Liver (tissue), 9 donors: Measurements from ENCODE around the gene CCDC93. TPM values are rescaled to one million over a fixed set of nuclear protein-coding genes. Genes with fewer than 3 reads are reported as not detected.

Source experiments
- DNase-seq: peaks from one replicate; pipeline ENCODE4 v3.0.0-alpha.2; 2017; ENCODE audit warnings: low spot score
- H3K27ac ChIP-seq, 2 donors: one replicate each; pipeline ENCODE4 v1.7.0; 2013; ENCODE audit warnings: inconsistent platforms in 2 of 2, low read length in 2 of 2, control low read depth in 1 of 2, low read depth in 1 of 2, mild to moderate bottlenecking in 1 of 2
- H3K27me3 ChIP-seq, 4 donors: one replicate each; pipeline versions ENCODE4 v1.6.1 to v1.7.0; 2013; ENCODE audit warnings: low read length in 3 of 4, inconsistent platforms in 1 of 4, mild to moderate bottlenecking in 1 of 4, moderate library complexity in 1 of 4; ENCODE audit not compliant: control insufficient read depth in 4 of 4, insufficient read depth in 4 of 4
- H3K36me3 ChIP-seq, 4 donors: one replicate each; pipeline versions ENCODE4 v1.6.1 to v1.7.0; 2013; ENCODE audit warnings: low read length in 3 of 4, mild to moderate bottlenecking in 3 of 4, low read depth in 1 of 4, moderate library complexity in 1 of 4; ENCODE audit not compliant: control insufficient read depth in 4 of 4, insufficient read depth in 3 of 4
- H3K4me1 ChIP-seq, 4 donors: one replicate each; pipeline versions ENCODE4 v1.6.1 to v1.7.0; 2013; ENCODE audit warnings: low read length in 3 of 4, mild to moderate bottlenecking in 3 of 4, moderate library complexity in 1 of 4; ENCODE audit not compliant: control insufficient read depth in 4 of 4, insufficient read depth in 4 of 4
- H3K4me3 ChIP-seq, 3 donors: one replicate each; pipeline versions ENCODE4 v1.6.1 to v1.7.0; 2013; ENCODE audit warnings: low read length in 3 of 3, control low read depth in 1 of 3, low read depth in 1 of 3, mild to moderate bottlenecking in 1 of 3
- H3K9ac ChIP-seq, 2 donors: one replicate each; pipeline ENCODE4 v1.7.0; 2013; ENCODE audit warnings: low read length in 2 of 2, mild to moderate bottlenecking in 2 of 2, moderate library complexity in 2 of 2, control low read depth in 1 of 2, low read depth in 1 of 2
- H3K9me3 ChIP-seq, 4 donors: one replicate each; pipeline versions ENCODE4 v1.6.1 to v1.7.0; 2013; ENCODE audit warnings: low read length in 3 of 4; ENCODE audit not compliant: control insufficient read depth in 4 of 4
- EGR1 ChIP-seq, 2 donors: IDR thresholded peaks; 2 replicates each; pipeline ENCODE4 v1.6.1; 2016 to 2018; ENCODE audit warnings: antibody characterized with exemption in 2 of 2, low read depth in 2 of 2
- FOXA1 ChIP-seq: IDR thresholded peaks from 2 replicates; pipeline ENCODE4 v1.6.1; 2016; ENCODE audit warnings: antibody characterized with exemption
- FOXA2 ChIP-seq: IDR thresholded peaks from 2 replicates; pipeline ENCODE4 v1.6.1; 2016; ENCODE audit warnings: antibody characterized with exemption
- GABPA ChIP-seq, 2 donors: IDR thresholded peaks in 1 of 2; conservative IDR thresholded peaks in 1 of 2; 2 replicates each; pipeline ENCODE4 v1.6.1; 2016; ENCODE audit warnings: antibody characterized with exemption in 2 of 2, mild to moderate bottlenecking in 1 of 2, moderate library complexity in 1 of 2
- HNF4A ChIP-seq, 2 donors: conservative IDR thresholded peaks; 2 replicates each; pipeline ENCODE4 v1.6.1; 2016; ENCODE audit warnings: antibody characterized with exemption in 2 of 2, mild to moderate bottlenecking in 2 of 2
- HNF4G ChIP-seq: IDR thresholded peaks from 2 replicates; pipeline ENCODE4 v1.6.1; 2016; ENCODE audit warnings: antibody characterized with exemption
- JUND ChIP-seq, 2 donors: IDR thresholded peaks; 2 replicates each; pipeline ENCODE4 v1.6.1; 2016; ENCODE audit warnings: antibody characterized with exemption in 2 of 2
- MAX ChIP-seq: IDR thresholded peaks from 2 replicates; pipeline ENCODE4 v1.6.1; 2016; ENCODE audit warnings: antibody characterized with exemption
- NR2F2 ChIP-seq: IDR thresholded peaks from 2 replicates; pipeline ENCODE4 v1.6.1; 2016; ENCODE audit warnings: antibody characterized with exemption
- RAD21 ChIP-seq, 2 donors: IDR thresholded peaks; 2 replicates each; pipeline ENCODE4 v1.6.1; 2016; ENCODE audit warnings: antibody characterized with exemption in 2 of 2, mild to moderate bottlenecking in 2 of 2
- RXRA ChIP-seq, 2 donors: IDR thresholded peaks; 2 replicates each; pipeline ENCODE4 v1.6.1; 2017 to 2018; ENCODE audit warnings: antibody characterized with exemption in 2 of 2, mild to moderate bottlenecking in 1 of 2
- SP1 ChIP-seq: IDR thresholded peaks from 2 replicates; pipeline ENCODE4 v1.6.1; 2018; ENCODE audit warnings: antibody characterized with exemption, mild to moderate bottlenecking
- TAF1 ChIP-seq: conservative IDR thresholded peaks from 2 replicates; pipeline ENCODE4 v1.6.1; 2016; ENCODE audit warnings: antibody characterized with exemption, mild to moderate bottlenecking
- YY1 ChIP-seq: IDR thresholded peaks from 2 replicates; pipeline ENCODE4 v1.6.1; 2016; ENCODE audit warnings: antibody characterized with exemption, mild to moderate bottlenecking
- WGBS: extraction: QIAGEN DNeasy Blood & Tissue Kit; methylation state at CpG from one replicate; pipeline ENCODE4 v1.1.7; 2013; 5-methylcytosine and 5-hydroxymethylcytosine counted together
- polyA plus RNA-seq, 2 donors: library from polyadenylated mRNA; stranded (reverse) in 1 of 2; unstranded in 1 of 2; fragments of 200-250 nt in 1 of 2; fragments of >200 nt in 1 of 2; fragmentation: Nextera tagmentation in 1 of 2; extraction: Ambion mirVana in 1 of 2; gene quantifications; one replicate each; pipeline versions ENCODE4 v1.2.1 to v1.2.3, GENCODE V29; 2013 to 2015
- total RNA-seq, 2 donors: library from RNA; depleted of rRNA; stranded (reverse); fragments of >200 nt; gene quantifications; one replicate each; pipeline ENCODE4 v1.2.3, GENCODE V29; 2014
- TF ChIP-seq, protein P1 (sequence below): IDR thresholded peaks from 2 replicates; pipeline ENCODE4 v1.6.1; 2016; ENCODE audit warnings: antibody characterized with exemption
- TF ChIP-seq, protein P2 (sequence below): IDR thresholded peaks from 2 replicates; pipeline ENCODE4 v1.6.1; 2016; ENCODE audit warnings: antibody characterized with exemption, mild to moderate bottlenecking
- TF ChIP-seq, protein P3 (sequence below): fragments of 150-350 bp; IDR thresholded peaks from 2 replicates; pipeline ENCODE4 v1.5.1; 2017; ENCODE audit warnings: improper control_type of control experiment, low read depth, low read length; ENCODE audit not compliant: missing input control
- TF ChIP-seq, protein P4 (sequence below): IDR thresholded peaks from 2 replicates; pipeline ENCODE4 v1.6.1; 2016; ENCODE audit warnings: antibody characterized with exemption
- donor health status: healthy.
- donor health status: healthy.
- donor health status: healthy.
- donor health status: healthy.
- donor health status: healthy.

CCDC93 gene
- total and polyA plus RNA-seq, 4 donors: 4.0 to 14.2 (median 8.5) TPM

DNA sequence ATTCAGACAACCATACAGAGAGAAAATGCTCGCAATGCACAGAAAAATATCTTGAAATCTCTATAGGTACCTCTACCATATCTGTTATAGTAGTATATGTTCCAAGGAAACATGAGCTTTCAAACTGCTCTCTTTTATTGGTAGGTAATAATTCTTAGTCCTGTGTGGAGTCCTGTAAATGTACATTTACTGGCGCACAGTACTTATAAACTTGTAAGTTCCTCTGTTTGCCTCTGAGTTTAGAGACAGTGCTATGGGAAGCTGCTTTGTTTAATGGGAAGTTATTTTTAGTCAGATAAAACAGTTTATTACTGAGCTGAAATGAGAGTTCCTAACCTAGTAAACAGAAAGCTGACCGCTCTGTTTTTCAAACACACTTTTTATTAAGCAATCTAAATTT is 52.7 kb downstream of the CCDC93 start:
- no peak for TF ChIP-seq FOXA1
- no peak for TF ChIP-seq TAF1
- no peak for TF ChIP-seq FOXA2
- no peak for TF ChIP-seq SP1
- TF ChIP-seq, protein P1, sequence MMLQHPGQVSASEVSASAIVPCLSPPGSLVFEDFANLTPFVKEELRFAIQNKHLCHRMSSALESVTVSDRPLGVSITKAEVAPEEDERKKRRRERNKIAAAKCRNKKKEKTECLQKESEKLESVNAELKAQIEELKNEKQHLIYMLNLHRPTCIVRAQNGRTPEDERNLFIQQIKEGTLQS: no peak
- TF ChIP-seq HNF4G: no peak
- TF ChIP-seq, protein P2, sequence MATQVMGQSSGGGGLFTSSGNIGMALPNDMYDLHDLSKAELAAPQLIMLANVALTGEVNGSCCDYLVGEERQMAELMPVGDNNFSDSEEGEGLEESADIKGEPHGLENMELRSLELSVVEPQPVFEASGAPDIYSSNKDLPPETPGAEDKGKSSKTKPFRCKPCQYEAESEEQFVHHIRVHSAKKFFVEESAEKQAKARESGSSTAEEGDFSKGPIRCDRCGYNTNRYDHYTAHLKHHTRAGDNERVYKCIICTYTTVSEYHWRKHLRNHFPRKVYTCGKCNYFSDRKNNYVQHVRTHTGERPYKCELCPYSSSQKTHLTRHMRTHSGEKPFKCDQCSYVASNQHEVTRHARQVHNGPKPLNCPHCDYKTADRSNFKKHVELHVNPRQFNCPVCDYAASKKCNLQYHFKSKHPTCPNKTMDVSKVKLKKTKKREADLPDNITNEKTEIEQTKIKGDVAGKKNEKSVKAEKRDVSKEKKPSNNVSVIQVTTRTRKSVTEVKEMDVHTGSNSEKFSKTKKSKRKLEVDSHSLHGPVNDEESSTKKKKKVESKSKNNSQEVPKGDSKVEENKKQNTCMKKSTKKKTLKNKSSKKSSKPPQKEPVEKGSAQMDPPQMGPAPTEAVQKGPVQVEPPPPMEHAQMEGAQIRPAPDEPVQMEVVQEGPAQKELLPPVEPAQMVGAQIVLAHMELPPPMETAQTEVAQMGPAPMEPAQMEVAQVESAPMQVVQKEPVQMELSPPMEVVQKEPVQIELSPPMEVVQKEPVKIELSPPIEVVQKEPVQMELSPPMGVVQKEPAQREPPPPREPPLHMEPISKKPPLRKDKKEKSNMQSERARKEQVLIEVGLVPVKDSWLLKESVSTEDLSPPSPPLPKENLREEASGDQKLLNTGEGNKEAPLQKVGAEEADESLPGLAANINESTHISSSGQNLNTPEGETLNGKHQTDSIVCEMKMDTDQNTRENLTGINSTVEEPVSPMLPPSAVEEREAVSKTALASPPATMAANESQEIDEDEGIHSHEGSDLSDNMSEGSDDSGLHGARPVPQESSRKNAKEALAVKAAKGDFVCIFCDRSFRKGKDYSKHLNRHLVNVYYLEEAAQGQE: no peak
- no peak for TF ChIP-seq JUND (IDR thresholded peaks at IDR 0.05)
- no peak for TF ChIP-seq YY1
- TF ChIP-seq HNF4A (conservative IDR thresholded peaks at IDR 0.05): no peak
- TF ChIP-seq, protein P3, sequence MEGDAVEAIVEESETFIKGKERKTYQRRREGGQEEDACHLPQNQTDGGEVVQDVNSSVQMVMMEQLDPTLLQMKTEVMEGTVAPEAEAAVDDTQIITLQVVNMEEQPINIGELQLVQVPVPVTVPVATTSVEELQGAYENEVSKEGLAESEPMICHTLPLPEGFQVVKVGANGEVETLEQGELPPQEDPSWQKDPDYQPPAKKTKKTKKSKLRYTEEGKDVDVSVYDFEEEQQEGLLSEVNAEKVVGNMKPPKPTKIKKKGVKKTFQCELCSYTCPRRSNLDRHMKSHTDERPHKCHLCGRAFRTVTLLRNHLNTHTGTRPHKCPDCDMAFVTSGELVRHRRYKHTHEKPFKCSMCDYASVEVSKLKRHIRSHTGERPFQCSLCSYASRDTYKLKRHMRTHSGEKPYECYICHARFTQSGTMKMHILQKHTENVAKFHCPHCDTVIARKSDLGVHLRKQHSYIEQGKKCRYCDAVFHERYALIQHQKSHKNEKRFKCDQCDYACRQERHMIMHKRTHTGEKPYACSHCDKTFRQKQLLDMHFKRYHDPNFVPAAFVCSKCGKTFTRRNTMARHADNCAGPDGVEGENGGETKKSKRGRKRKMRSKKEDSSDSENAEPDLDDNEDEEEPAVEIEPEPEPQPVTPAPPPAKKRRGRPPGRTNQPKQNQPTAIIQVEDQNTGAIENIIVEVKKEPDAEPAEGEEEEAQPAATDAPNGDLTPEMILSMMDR: no peak
- H3K27ac ChIP-seq: no peak overlapping the region
- no peaks in the 10 kb centered on the region for H3K9me3 ChIP-seq
- no peaks in the 10 kb centered on the region for H3K27me3 ChIP-seq
- no peak overlapping the region for H3K4me3 ChIP-seq
- H3K9ac ChIP-seq: no peak overlapping the region
- H3K4me1 ChIP-seq: no peaks in the 10 kb centered on the region
- WGBS: 93% methylated on average over 3 of the region's 3 CpGs
- H3K36me3 ChIP-seq: peaks cover 10 to 40% (median 37%) of the 10 kb centered on the region in 4 donors
- DNase-seq: no peak

DNA sequence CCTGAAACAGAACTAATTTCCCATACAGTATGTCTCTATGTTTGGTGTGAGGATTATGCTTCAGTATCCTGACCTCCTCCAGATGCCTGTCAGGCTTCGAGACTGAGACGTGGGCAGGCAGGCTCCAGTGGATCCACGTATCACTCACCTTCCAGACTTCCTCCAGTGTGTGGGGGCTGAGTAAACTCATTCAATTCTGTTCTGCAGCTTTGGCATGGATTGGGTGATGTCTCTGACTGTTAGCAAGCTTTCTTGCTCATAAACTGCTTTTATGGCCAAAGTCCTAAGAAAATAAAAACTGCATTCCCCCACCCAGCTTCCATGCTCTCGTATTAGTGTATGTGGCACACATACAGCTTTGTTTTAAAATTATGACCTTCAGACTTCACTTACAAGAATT is 53.6 kb downstream of the CCDC93 start:
- Histone ChIP-seq H3K36me3 (peaks cover 8 to 44% (median 41%) of the 10 kb centered on the region in 4 donors), H3K27ac (no peak overlapping the region), H3K4me3 (no peak overlapping the region), H3K4me1 (no peaks in the 10 kb centered on the region), H3K9ac (no peak overlapping the region), H3K9me3 (no peaks in the 10 kb centered on the region), H3K27me3 (no peaks in the 10 kb centered on the region)
- 89% methylated on average over 4 of the region's 4 CpGs for WGBS
- DNase-seq: no peak
- TF ChIP-seq YY1 (no peak), RAD21 (IDR thresholded peaks at IDR 0.05) (no peak), TAF1 (no peak), NR2F2 (no peak), GABPA (IDR thresholded peaks at IDR 0.05 in 1 of 2, conservative IDR thresholded peaks at IDR 0.05 in 1 of 2) (no peak), JUND (IDR thresholded peaks at IDR 0.05) (no peak), FOXA2 (no peak), EGR1 (IDR thresholded peaks at IDR 0.05; ENCODE audit: low read depth in 2 of 2) (no peak), MAX (no peak), FOXA1 (no peak), RXRA (IDR thresholded peaks at IDR 0.05) (no peak), HNF4A (conservative IDR thresholded peaks at IDR 0.05) (no peak), HNF4G (no peak)
- TF ChIP-seq, protein P4, sequence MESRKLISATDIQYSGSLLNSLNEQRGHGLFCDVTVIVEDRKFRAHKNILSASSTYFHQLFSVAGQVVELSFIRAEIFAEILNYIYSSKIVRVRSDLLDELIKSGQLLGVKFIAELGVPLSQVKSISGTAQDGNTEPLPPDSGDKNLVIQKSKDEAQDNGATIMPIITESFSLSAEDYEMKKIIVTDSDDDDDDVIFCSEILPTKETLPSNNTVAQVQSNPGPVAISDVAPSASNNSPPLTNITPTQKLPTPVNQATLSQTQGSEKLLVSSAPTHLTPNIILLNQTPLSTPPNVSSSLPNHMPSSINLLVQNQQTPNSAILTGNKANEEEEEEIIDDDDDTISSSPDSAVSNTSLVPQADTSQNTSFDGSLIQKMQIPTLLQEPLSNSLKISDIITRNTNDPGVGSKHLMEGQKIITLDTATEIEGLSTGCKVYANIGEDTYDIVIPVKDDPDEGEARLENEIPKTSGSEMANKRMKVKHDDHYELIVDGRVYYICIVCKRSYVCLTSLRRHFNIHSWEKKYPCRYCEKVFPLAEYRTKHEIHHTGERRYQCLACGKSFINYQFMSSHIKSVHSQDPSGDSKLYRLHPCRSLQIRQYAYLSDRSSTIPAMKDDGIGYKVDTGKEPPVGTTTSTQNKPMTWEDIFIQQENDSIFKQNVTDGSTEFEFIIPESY: no peak
- TF ChIP-seq, protein P3: no peak
- TF ChIP-seq, protein P2: no peak
- TF ChIP-seq, protein P1: no peak
